Heart right ventricle (tissue), 16 donors: ENCODE data around the gene MTFR1L. TPM values are rescaled to one million over a fixed set of nuclear protein-coding genes. Genes with fewer than 3 reads are reported as not detected.
A peak's percentile ranks its signal among the peaks of the same experiment; 100 is the strongest.

ENCODE experiments used
- ATAC-seq, 8 donors: fragments of 200-7000 bp; cut with Tn5 transposase; one replicate each; pipeline ENCODE4 v1.9.1; 2020; ENCODE audit warnings: mild to moderate bottlenecking in 8 of 8, moderate library complexity in 8 of 8, moderate number of reproducible peaks in 1 of 8
- DNase-seq, 2 donors: peaks; one replicate each; pipeline ENCODE4 v3.0.0-alpha.2; 2020
- H3K27ac ChIP-seq, 10 donors: fragments of 200-600 bp; sonication (generic) in 2 of 10; one replicate each; pipeline versions ENCODE4 v1.5.0 to v1.8.0; 2020 to 2022; ENCODE audit warnings: mild to moderate bottlenecking in 3 of 10
- H3K27me3 ChIP-seq, 7 donors: fragments of 200-600 bp; one replicate each; pipeline ENCODE4 v1.8.0; 2021 to 2022; ENCODE audit warnings: mild to moderate bottlenecking in 2 of 7
- H3K36me3 ChIP-seq, 9 donors: fragments of 200-600 bp; sonication (generic) in 1 of 9; one replicate each; pipeline versions ENCODE4 v1.5.0 to v1.8.0; 2020 to 2022; ENCODE audit warnings: mild to moderate bottlenecking in 2 of 9
- H3K4me1 ChIP-seq, 9 donors: fragments of 200-600 bp; sonication (generic) in 1 of 9; one replicate each; pipeline versions ENCODE4 v1.5.0 to v1.8.0; 2020 to 2022; ENCODE audit warnings: mild to moderate bottlenecking in 4 of 9
- H3K4me3 ChIP-seq, 10 donors: fragments of 200-600 bp; sonication (generic) in 2 of 10; one replicate each; pipeline versions ENCODE4 v1.5.0 to v1.8.0; 2020 to 2022; ENCODE audit warnings: mild to moderate bottlenecking in 7 of 10, moderate library complexity in 2 of 10
- H3K9me3 ChIP-seq, 11 donors: fragments of 200-600 bp in 10 of 11; sonication (generic) in 2 of 11; one replicate each; pipeline versions ENCODE4 v1.5.0 to v1.8.0; 2013 to 2022; ENCODE audit warnings: mild to moderate bottlenecking in 2 of 11, control low read depth in 1 of 11, moderate library complexity in 1 of 11
- CTCF ChIP-seq, 9 donors: fragments of 200-600 bp; sonication (generic) in 2 of 9; IDR thresholded peaks; one replicate each; pipeline versions ENCODE4 v1.5.0 to v1.8.0; 2021 to 2022; ENCODE audit warnings: antibody characterized with exemption in 9 of 9, mild to moderate bottlenecking in 5 of 9, moderate library complexity in 1 of 9
- WGBS, 2 donors: extraction: QIAGEN DNeasy Blood & Tissue Kit; methylation state at CpG; one replicate each; pipeline ENCODE4 v1.1.7; 2013; ENCODE audit warnings: inconsistent platforms in 1 of 2; 5-methylcytosine and 5-hydroxymethylcytosine counted together
- intact Hi-C, 10 donors: fragments of 100-400 bp; cut with DNase I; formaldehyde crosslinking; loops; one replicate each; pipeline versions ENCODE4 v1.11.1 to v1.14.2; 2022
- long read RNA-seq, 3 donors: library from polyadenylated mRNA; unstranded; transcript quantifications; one replicate each; pipeline ENCODE4 v2.0.0, GENCODE V29; 2020 to 2021
- polyA plus RNA-seq, 2 donors: library from polyadenylated mRNA; stranded (reverse); fragments of 200-250 nt; gene quantifications; one replicate each; pipeline ENCODE4 v1.2.3, GENCODE V29; 2013
- total RNA-seq, 10 donors: library from RNA; stranded (reverse); fragmentation: NEBNext Ultra II Directional in 3 of 10; extraction: Animal tissue kit (Norgen Biotek cat#: 25700) in 3 of 10; gene quantifications; one replicate each; pipeline versions ENCODE4 v1.2.1 to v1.2.4, GENCODE V29; 2021 to 2023
- donor health status: Arrhythmogenic right ventricular cardiomyopathy.
- donor health status: ischemic (EF 13 %, LVEDD 7.1; RV severe dilation, severe dysfunction).
- donor health status: healthy with polysubstance abuse.
- donor health status: DM: no; HTN: yes; CAD: no.
- donor health status: DM: no; HTN: no; CAD: no.
- donor health status: ischemic (EF 25% LVEDD 6.9; RV normal size, moderate dysfunction).
- donor health status: ischemic (EF 25% LVEDD 5.7; RV mildly dilated, moderate dysfunction).
- donor health status: healthy.
- donor health status: DM: yes; HTN: yes; CAD: no.
- donor health status: Ischemic cardiomyopathy.
- donor health status: ischemic (EF 35%, LVEDD 5.7; RV mildly dilated, moderate dysfunction).
- donor health status: nonischemic (EF 11% LVEDD 7.7; RV severe dilation, severe dysfunction).
- donor health status: DM: yes; HTN: yes; CAD: no.
- donor health status: PGD.
- donor health status: ischemic (EF 29% LVEDD 5.4; RV normal size, mild dysfunction).
- donor health status: nonischemic (EF 23%, LVEDD 6.1; RV moderate dilation, normal function).

MTFR1L gene
- total RNA-seq: 100 to 1,000 TPM; 141 to 264 (median 226) TPM
- polyA plus RNA-seq: 100 to 1,000 TPM in 1 of 2 donors, 10 to 100 TPM in 1; 91.1 to 176 TPM
- long read RNA-seq, donor 1, transcript MTFR1L-207 (6 exons, 3,262 nt): minor isoform, 9 of 300 reads
- long read RNA-seq, donor 1, transcript MTFR1L-201 (7 exons, 2,053 nt): minor isoform, 7 of 300 reads
- long read RNA-seq, donor 1, transcript MTFR1L-203 (7 exons, 2,004 nt): major isoform, 115 of 300 reads
- long read RNA-seq, donor 1, transcript MTFR1L-210 (7 exons, 1,873 nt): minor isoform, 11 of 300 reads
- long read RNA-seq, donor 1, partial matches to known transcripts: 106 of 300 reads
- long read RNA-seq, donor 1, other reads (novel, unspliced or antisense): 40 of 300 reads
- long read RNA-seq, donor 2, transcript MTFR1L-201 (7 exons, 2,053 nt): minor isoform, 12 of 404 reads
- long read RNA-seq, donor 2, transcript MTFR1L-203 (7 exons, 2,004 nt): major isoform, 165 of 404 reads
- long read RNA-seq, donor 2, transcript MTFR1L-210 (7 exons, 1,873 nt): minor isoform, 19 of 404 reads
- long read RNA-seq, donor 2, transcript MTFR1L-207 (6 exons, 3,262 nt): minor isoform, 13 of 404 reads
- long read RNA-seq, donor 2, partial matches to known transcripts: 123 of 404 reads
- long read RNA-seq, donor 2, other reads (novel, unspliced or antisense): 55 of 404 reads
- long read RNA-seq, donor 3, transcript MTFR1L-203 (7 exons, 2,004 nt): major isoform, 366 of 645 reads
- long read RNA-seq, donor 3, transcript MTFR1L-204 (7 exons, 1,868 nt): minor isoform, 25 of 645 reads
- long read RNA-seq, donor 3, transcript MTFR1L-210 (7 exons, 1,873 nt): minor isoform, 34 of 645 reads
- long read RNA-seq, donor 3, transcript MTFR1L-214 (3 exons, 2,531 nt): minor isoform, 11 of 645 reads
- long read RNA-seq, donor 3, partial matches to known transcripts: 146 of 645 reads
- long read RNA-seq, donor 3, other reads (novel, unspliced or antisense): 42 of 645 reads

- Histone ChIP-seq H3K4me1 (peaks cover 12 to 56% (median 43%) of the 10 kb centered on the region in 9 donors), H3K36me3 (peaks cover 0 to 39% (median 12%) of the 10 kb centered on the region in 9 donors), H3K4me3 (peak within 1 kb of the TSS; percentile 71 to 100 (median 96)), H3K27me3 (no peaks in the 10 kb centered on the region), H3K9me3 (no peaks in the 10 kb centered on the region), H3K27ac (peak within 1 kb of the TSS; percentile 84 to 98 (median 97))
- 0 to 1% methylated on average over 64 of the region's 64 CpGs for WGBS, 2 donors
- TF ChIP-seq CTCF (IDR thresholded peaks at IDR 0.05): no peak
- intact Hi-C loops: loop anchor here in 5 of 10 donors (2.0 to 10.0 kb wide), 6 partner anchors 179 to 585 kb away; partner anchors contain the start of genes SYF2 (in 2 of the 5), PAFAH2 (in 1 of the 5) and RSRP1 (in 1 of the 5)
- ATAC-seq (peak; percentile 89 to 94 (median 93)), DNase-seq (peak; percentile 89)
Measured at GRCh38 chr1:25819491-25820246, at the start of gene MTFR1L. MTFR1L (plus strand) TSS chr1:25819954; CDS start chr1:25823105, 3,151 bp downstream.

- Histone ChIP-seq H3K9me3 (no peaks in the 10 kb centered on the region), H3K4me3 (no peak overlapping the region), H3K27me3 (no peaks in the 10 kb centered on the region), H3K36me3 (peaks cover 0 to 17% (median 0%) of the 10 kb centered on the region in 9 donors), H3K4me1 (peaks cover 14 to 74% (median 51%) of the 10 kb centered on the region in 9 donors), H3K27ac (peak overlapping the region in 9 of 10 donors; percentile 2 to 79 (median 65))
- no peak for TF ChIP-seq CTCF (IDR thresholded peaks at IDR 0.05)
- intact Hi-C loops: no loop called here
- DNase-seq (peak in 1 of 2 donors; percentile 33), ATAC-seq (peak in 3 of 8 donors; percentile 34 to 50 (median 40))
- 73 to 74% methylated on average over 14 of the region's 14 CpGs for WGBS, 2 donors
Measured at GRCh38 chr1:25770541-25771220, 49.1 kb upstream of the MTFR1L start.

- DNase-seq (peak; percentile 66 to 79), ATAC-seq (peak; percentile 22 to 81 (median 56))
- TF ChIP-seq CTCF (IDR thresholded peaks at IDR 0.05): no peak
- Histone ChIP-seq H3K36me3 (peaks cover 0 to 19% (median under 1%) of the 10 kb centered on the region in 9 donors), H3K27me3 (no peaks in the 10 kb centered on the region), H3K4me3 (no peak overlapping the region), H3K4me1 (peaks cover 14 to 68% (median 46%) of the 10 kb centered on the region in 9 donors), H3K9me3 (no peaks in the 10 kb centered on the region), H3K27ac (peak overlapping the region in 9 of 10 donors; percentile 2 to 79 (median 65))
- intact Hi-C loops: no loop called here
- 40 to 46% methylated on average over 34 of the region's 34 CpGs for WGBS, 2 donors
Measured at GRCh38 chr1:25771221-25772114, 48.3 kb upstream of the MTFR1L start.
